GM12878 (cell line): ENCODE results near the gene TXNDC5. TPM values are rescaled to one million over a fixed set of nuclear protein-coding genes. Genes with fewer than 3 reads are reported as not detected.
A peak's percentile ranks its signal among the peaks of the same experiment; 100 is the strongest.

Experiments
- BHLHE40 ChIP-seq, 2 experiments: fragments of 450-650 bp in 1 of 2; IDR thresholded peaks; 2 replicates each; pipeline ENCODE4 v1.6.1; 2011 to 2017; ENCODE audit warnings: low read depth in 2 of 2, borderline replicate concordance in 1 of 2, improper control_type of control experiment in 1 of 2, low read length in 1 of 2, mild to moderate bottlenecking in 1 of 2
- ETV6 ChIP-seq, 2 experiments: fragments of 450-650 bp in 1 of 2; IDR thresholded peaks in 1 of 2; conservative IDR thresholded peaks in 1 of 2; 2 replicates each; pipeline ENCODE4 v1.6.1; 2014; ENCODE audit warnings: antibody characterized with exemption in 1 of 2, borderline replicate concordance in 1 of 2, low read depth in 1 of 2, mild to moderate bottlenecking in 1 of 2, moderate library complexity in 1 of 2
- FOXM1 ChIP-seq: IDR thresholded peaks from 2 replicates; pipeline ENCODE4 v1.6.1; 2012; ENCODE audit warnings: low read depth, mild to moderate bottlenecking, inconsistent platforms, low read length, moderate library complexity
- IKZF1 ChIP-seq: fragments of 450-650 bp; conservative IDR thresholded peaks from 2 replicates; pipeline ENCODE4 v1.6.1; 2017; ENCODE audit warnings: antibody characterized with exemption, mild to moderate bottlenecking
- IKZF2 ChIP-seq, 2 experiments: fragments of 450-650 bp; IDR thresholded peaks; 2 replicates each; pipeline ENCODE4 v1.6.1; 2017; ENCODE audit warnings: mild to moderate bottlenecking in 2 of 2, moderate library complexity in 2 of 2
- MEF2B ChIP-seq: fragments of 450-650 bp; IDR thresholded peaks from 2 replicates; pipeline ENCODE4 v1.6.1; 2018; ENCODE audit warnings: mild to moderate bottlenecking, moderate library complexity; ENCODE audit not compliant: partially characterized antibody, poor library complexity, severe bottlenecking
- NFIC ChIP-seq: IDR thresholded peaks from 2 replicates; pipeline ENCODE4 v1.6.1; 2012; ENCODE audit warnings: low read depth, mild to moderate bottlenecking, inconsistent platforms, low read length, moderate library complexity
- NFYB ChIP-seq: IDR thresholded peaks from 2 replicates; pipeline ENCODE4 v1.6.1; 2011; ENCODE audit warnings: low read depth, mild to moderate bottlenecking, low read length, improper control_type of control experiment, moderate library complexity; ENCODE audit not compliant: insufficient read depth
- NR2C1 ChIP-seq: fragments of 450-650 bp; IDR thresholded peaks from 2 replicates; pipeline ENCODE4 v1.6.1; 2017; ENCODE audit warnings: antibody characterized with exemption, mild to moderate bottlenecking, moderate library complexity
- POLR2AphosphoS2 ChIP-seq: IDR thresholded peaks from 2 replicates; pipeline ENCODE4 v1.6.1; 2011; ENCODE audit warnings: low read depth, mild to moderate bottlenecking, low read length, improper control_type of control experiment, moderate library complexity
- POLR2AphosphoS5 ChIP-seq: IDR thresholded peaks from 2 replicates; pipeline ENCODE4 v1.6.1; 2011; ENCODE audit warnings: mild to moderate bottlenecking, low read length, inconsistent platforms
- POU2F2 ChIP-seq: IDR thresholded peaks from 3 replicates; pipeline ENCODE4 v1.6.1; 2011; ENCODE audit warnings: low read depth, mild to moderate bottlenecking, low read length, borderline replicate concordance
- RAD21 ChIP-seq: IDR thresholded peaks from 2 replicates; pipeline ENCODE4 v1.6.1; 2011; ENCODE audit warnings: mild to moderate bottlenecking, low read depth, low read length, moderate library complexity; ENCODE audit not compliant: insufficient read depth
- RCOR1 ChIP-seq: conservative IDR thresholded peaks from 2 replicates; pipeline ENCODE4 v1.6.1; 2012; ENCODE audit warnings: low read depth, low read length, improper control_type of control experiment
- SMC3 ChIP-seq: IDR thresholded peaks from 2 replicates; pipeline ENCODE4 v1.6.1; 2011; ENCODE audit warnings: low read length, improper control_type of control experiment, borderline replicate concordance
- SREBF2 ChIP-seq: IDR thresholded peaks from 2 replicates; pipeline ENCODE4 v1.6.1; 2012; ENCODE audit warnings: mild to moderate bottlenecking, low read length
- TCF3 ChIP-seq: IDR thresholded peaks from 2 replicates; pipeline ENCODE4 v1.6.1; 2012; ENCODE audit warnings: low read depth, mild to moderate bottlenecking, low read length, borderline replicate concordance; ENCODE audit not compliant: insufficient read depth
- TCF7 ChIP-seq: IDR thresholded peaks from 2 replicates; pipeline ENCODE4 v1.6.1; 2014; ENCODE audit warnings: antibody characterized with exemption, borderline replicate concordance
- polyA plus RNA-seq, 11 experiments: library from polyadenylated mRNA; depleted of rRNA in 4 of 11; unstranded in 6 of 11; stranded (reverse) in 5 of 11; fragments of >200 nt; fragmentation: Nextera tagmentation in 4 of 11; fragmentation: Illumina TruSeq in 1 of 11; extraction: Ambion mirVana in 4 of 11; extraction: Trizol in 1 of 11; gene quantifications; 1 replicate in 1 of 11; 2 replicates in 10 of 11; pipeline versions ENCODE4 v1.2.1 to v1.2.3, GENCODE V29; 2011 to 2016; ENCODE audit warnings: inconsistent platforms in 2 of 11, missing spikeins in 2 of 11, low read depth in 1 of 11
- total RNA-seq, 4 experiments: library from RNA; depleted of rRNA in 3 of 4; stranded (reverse); fragments of >200 nt in 3 of 4; fragmentation: Illumina TruSeq in 1 of 4; extraction: Trizol in 1 of 4; gene quantifications; 2 replicates each; pipeline versions ENCODE4 v1.2.1 to v1.2.3, GENCODE V29; 2013 to 2021
- TF ChIP-seq, protein P1 (sequence below): IDR thresholded peaks from 2 replicates; pipeline ENCODE4 v1.6.1; 2011; ENCODE audit warnings: borderline replicate concordance, low read depth, mild to moderate bottlenecking, moderate library complexity, mixed read lengths, low read length; ENCODE audit not compliant: insufficient read depth; ENCODE audit errors: extremely low read length
- TF ChIP-seq, protein P2 (sequence below): fragments of 450-650 bp; formaldehyde crosslinking; IDR thresholded peaks from 2 replicates; pipeline ENCODE4 v1.5.0; 2022; ENCODE audit warnings: mild to moderate bottlenecking, missing genetic modification characterization
- TF ChIP-seq, protein P3 (sequence below): fragments of 450-650 bp; IDR thresholded peaks from 2 replicates; pipeline ENCODE4 v1.6.1; 2017; ENCODE audit warnings: mild to moderate bottlenecking
- TF ChIP-seq, protein P4 (sequence below): IDR thresholded peaks from 2 replicates; pipeline ENCODE4 v1.6.1; 2012; ENCODE audit warnings: low read depth, low read length, improper control_type of control experiment
- TF ChIP-seq, protein P5 (sequence below): IDR thresholded peaks from 2 replicates; pipeline ENCODE4 v1.6.1; 2012; ENCODE audit warnings: low read depth, low read length, improper control_type of control experiment

TXNDC5 gene
- total and polyA plus RNA-seq, 10 of the 15 experiments (the other 5 are each of a cell fraction or from before 2014, with no cell fraction given), result 7.2 to 181 (median 132) TPM

- TF ChIP-seq ETV6 (conservative IDR thresholded peaks at IDR 0.05 in 1 of 2, IDR thresholded peaks at IDR 0.05 in 1 of 2; ENCODE audit: borderline replicate concordance in 1 of 2, low read depth in 1 of 2) (peak in 1 of 2 experiments; percentile 54; a peak in 1 of 4 replicates), SREBF2 (no peak), IKZF1 (no peak), POU2F2 (peak; percentile 55; the same call in 1 of the 3 replicates), RCOR1 (no peak), NFYB (no peak), NR2C1 (no peak), POLR2AphosphoS2 (no peak), MEF2B (peak; percentile 54), NFIC (peak; percentile 94), POLR2AphosphoS5 (no peak), FOXM1 (peak; percentile 91), RAD21 (no peak), IKZF2 (IDR thresholded peaks at IDR 0.05) (peak in 1 of 2 experiments; percentile 13; a peak in 1 of 4 replicates), TCF7 (no peak), BHLHE40 (IDR thresholded peaks at IDR 0.05; ENCODE audit: borderline replicate concordance in 1 of 2, low read depth in 2 of 2, low read length in 1 of 2) (peak in 1 of 2 experiments; percentile 30; a peak in 1 of 4 replicates), TCF3 (peak; percentile 92; the same call in 1 of the 2 replicates), SMC3 (no peak)
- TF ChIP-seq, protein P1, sequence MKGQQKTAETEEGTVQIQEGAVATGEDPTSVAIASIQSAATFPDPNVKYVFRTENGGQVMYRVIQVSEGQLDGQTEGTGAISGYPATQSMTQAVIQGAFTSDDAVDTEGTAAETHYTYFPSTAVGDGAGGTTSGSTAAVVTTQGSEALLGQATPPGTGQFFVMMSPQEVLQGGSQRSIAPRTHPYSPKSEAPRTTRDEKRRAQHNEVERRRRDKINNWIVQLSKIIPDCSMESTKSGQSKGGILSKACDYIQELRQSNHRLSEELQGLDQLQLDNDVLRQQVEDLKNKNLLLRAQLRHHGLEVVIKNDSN, result no peak
- TF ChIP-seq, protein P2, sequence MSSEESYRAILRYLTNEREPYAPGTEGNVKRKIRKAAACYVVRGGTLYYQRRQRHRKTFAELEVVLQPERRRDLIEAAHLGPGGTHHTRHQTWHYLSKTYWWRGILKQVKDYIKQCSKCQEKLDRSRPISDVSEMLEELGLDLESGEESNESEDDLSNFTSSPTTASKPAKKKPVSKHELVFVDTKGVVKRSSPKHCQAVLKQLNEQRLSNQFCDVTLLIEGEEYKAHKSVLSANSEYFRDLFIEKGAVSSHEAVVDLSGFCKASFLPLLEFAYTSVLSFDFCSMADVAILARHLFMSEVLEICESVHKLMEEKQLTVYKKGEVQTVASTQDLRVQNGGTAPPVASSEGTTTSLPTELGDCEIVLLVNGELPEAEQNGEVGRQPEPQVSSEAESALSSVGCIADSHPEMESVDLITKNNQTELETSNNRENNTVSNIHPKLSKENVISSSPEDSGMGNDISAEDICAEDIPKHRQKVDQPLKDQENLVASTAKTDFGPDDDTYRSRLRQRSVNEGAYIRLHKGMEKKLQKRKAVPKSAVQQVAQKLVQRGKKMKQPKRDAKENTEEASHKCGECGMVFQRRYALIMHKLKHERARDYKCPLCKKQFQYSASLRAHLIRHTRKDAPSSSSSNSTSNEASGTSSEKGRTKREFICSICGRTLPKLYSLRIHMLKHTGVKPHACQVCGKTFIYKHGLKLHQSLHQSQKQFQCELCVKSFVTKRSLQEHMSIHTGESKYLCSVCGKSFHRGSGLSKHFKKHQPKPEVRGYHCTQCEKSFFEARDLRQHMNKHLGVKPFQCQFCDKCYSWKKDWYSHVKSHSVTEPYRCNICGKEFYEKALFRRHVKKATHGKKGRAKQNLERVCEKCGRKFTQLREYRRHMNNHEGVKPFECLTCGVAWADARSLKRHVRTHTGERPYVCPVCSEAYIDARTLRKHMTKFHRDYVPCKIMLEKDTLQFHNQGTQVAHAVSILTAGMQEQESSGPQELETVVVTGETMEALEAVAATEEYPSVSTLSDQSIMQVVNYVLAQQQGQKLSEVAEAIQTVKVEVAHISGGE (CRISPR knock-in tag), result no peak
- TF ChIP-seq, protein P3, sequence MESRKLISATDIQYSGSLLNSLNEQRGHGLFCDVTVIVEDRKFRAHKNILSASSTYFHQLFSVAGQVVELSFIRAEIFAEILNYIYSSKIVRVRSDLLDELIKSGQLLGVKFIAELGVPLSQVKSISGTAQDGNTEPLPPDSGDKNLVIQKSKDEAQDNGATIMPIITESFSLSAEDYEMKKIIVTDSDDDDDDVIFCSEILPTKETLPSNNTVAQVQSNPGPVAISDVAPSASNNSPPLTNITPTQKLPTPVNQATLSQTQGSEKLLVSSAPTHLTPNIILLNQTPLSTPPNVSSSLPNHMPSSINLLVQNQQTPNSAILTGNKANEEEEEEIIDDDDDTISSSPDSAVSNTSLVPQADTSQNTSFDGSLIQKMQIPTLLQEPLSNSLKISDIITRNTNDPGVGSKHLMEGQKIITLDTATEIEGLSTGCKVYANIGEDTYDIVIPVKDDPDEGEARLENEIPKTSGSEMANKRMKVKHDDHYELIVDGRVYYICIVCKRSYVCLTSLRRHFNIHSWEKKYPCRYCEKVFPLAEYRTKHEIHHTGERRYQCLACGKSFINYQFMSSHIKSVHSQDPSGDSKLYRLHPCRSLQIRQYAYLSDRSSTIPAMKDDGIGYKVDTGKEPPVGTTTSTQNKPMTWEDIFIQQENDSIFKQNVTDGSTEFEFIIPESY, result no peak
- TF ChIP-seq, protein P4, sequence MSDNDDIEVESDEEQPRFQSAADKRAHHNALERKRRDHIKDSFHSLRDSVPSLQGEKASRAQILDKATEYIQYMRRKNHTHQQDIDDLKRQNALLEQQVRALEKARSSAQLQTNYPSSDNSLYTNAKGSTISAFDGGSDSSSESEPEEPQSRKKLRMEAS, result no peak
- TF ChIP-seq, protein P5, sequence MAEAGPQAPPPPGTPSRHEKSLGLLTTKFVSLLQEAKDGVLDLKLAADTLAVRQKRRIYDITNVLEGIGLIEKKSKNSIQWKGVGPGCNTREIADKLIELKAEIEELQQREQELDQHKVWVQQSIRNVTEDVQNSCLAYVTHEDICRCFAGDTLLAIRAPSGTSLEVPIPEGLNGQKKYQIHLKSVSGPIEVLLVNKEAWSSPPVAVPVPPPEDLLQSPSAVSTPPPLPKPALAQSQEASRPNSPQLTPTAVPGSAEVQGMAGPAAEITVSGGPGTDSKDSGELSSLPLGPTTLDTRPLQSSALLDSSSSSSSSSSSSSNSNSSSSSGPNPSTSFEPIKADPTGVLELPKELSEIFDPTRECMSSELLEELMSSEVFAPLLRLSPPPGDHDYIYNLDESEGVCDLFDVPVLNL, result no peak
Observed at GRCh38 chr6:7916959-7917358, 6.4 kb upstream of the TXNDC5 start (continued).
